ENCODE data around the gene WNT7B.

WNT7B gene

DNA sequence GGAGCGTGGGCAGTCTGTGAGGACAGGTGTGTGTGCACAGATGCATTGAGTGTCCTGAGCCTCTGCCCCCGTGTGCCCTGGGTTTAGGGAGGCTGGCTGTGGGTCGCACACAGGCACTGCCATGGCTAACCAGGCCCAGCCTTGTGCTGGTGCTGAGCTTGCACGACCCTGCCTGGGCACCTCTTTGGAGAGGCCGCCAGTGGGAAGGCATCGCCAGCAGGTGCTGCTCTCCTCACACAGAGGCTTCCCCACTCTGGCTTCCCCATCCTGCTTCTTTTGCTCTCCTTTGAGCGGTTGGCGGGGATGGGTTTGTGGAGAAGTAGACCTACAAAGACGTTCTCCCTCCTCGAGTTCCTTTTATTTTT is 4.1 kb downstream of the WNT7B start:
- no peak for TF ChIP-seq FOXK2 (IDR thresholded peaks at IDR 0.05)
- TF ChIP-seq L3MBTL2 (conservative IDR thresholded peaks at IDR 0.05): no peak
- no peak for TF ChIP-seq FOXM1 (IDR thresholded peaks at IDR 0.05; ENCODE audit: borderline replicate concordance)
- TF ChIP-seq LEF1 (IDR thresholded peaks at IDR 0.05; ENCODE audit: borderline replicate concordance): no peak
- TF ChIP-seq SUZ12 (IDR thresholded peaks at IDR 0.05): no peak
- no peak for TF ChIP-seq FOXA1 (IDR thresholded peaks at IDR 0.05)
- TF ChIP-seq BHLHE40 (IDR thresholded peaks at IDR 0.05; ENCODE audit: borderline replicate concordance): no peak
- TF ChIP-seq CTBP1 (IDR thresholded peaks at IDR 0.05; ENCODE audit: borderline replicate concordance): no peak
- no peak for TF ChIP-seq ELF4 (IDR thresholded peaks at IDR 0.05)
- TF ChIP-seq SP1 (IDR thresholded peaks at IDR 0.05): no peak
- no peak for TF ChIP-seq PKNOX1 (IDR thresholded peaks at IDR 0.05)
- no peak for TF ChIP-seq HDGF (IDR thresholded peaks at IDR 0.05; ENCODE audit: borderline replicate concordance)
- no peak for TF ChIP-seq ZNF384 (IDR thresholded peaks at IDR 0.05)
- no peak for TF ChIP-seq NFRKB (IDR thresholded peaks at IDR 0.05)
- no peak for TF ChIP-seq ARNT (IDR thresholded peaks at IDR 0.05)
- TF ChIP-seq TARDBP (IDR thresholded peaks at IDR 0.05): no peak
- DNase-seq (ENCODE audit: extremely low spot score): no peak
- ChIA-PET POLR2A (interaction anchor here (1.0 kb wide), 1 partner anchor 326 kb away, joined by 3 read pairs; no protein-coding TSS in a partner anchor), CTCF (interaction anchor here (0.5 kb wide), 1 partner anchor 196 kb away, joined by 3 read pairs; no protein-coding TSS in a partner anchor)

- DNase-seq (ENCODE audit: extremely low spot score): no peak
- CTCF ChIA-PET: interaction anchor here (0.6 kb wide), 1 partner anchor 394 kb away, joined by 3 read pairs; no protein-coding TSS in a partner anchor
- POLR2A ChIA-PET: interaction anchor here (1.0 kb wide), 1 partner anchor 325 kb away, joined by 3 read pairs; no protein-coding TSS in a partner anchor
- TF ChIP-seq CTBP1 (IDR thresholded peaks at IDR 0.05; ENCODE audit: borderline replicate concordance): no peak
- no peak for TF ChIP-seq L3MBTL2 (conservative IDR thresholded peaks at IDR 0.05)
- TF ChIP-seq ELF4 (IDR thresholded peaks at IDR 0.05): no peak
- TF ChIP-seq TARDBP (IDR thresholded peaks at IDR 0.05): no peak
- TF ChIP-seq SUZ12 (IDR thresholded peaks at IDR 0.05): no peak
- TF ChIP-seq ARNT (IDR thresholded peaks at IDR 0.05): no peak
- TF ChIP-seq LEF1 (IDR thresholded peaks at IDR 0.05; ENCODE audit: borderline replicate concordance): no peak
- no peak for TF ChIP-seq FOXK2 (IDR thresholded peaks at IDR 0.05)
- no peak for TF ChIP-seq PKNOX1 (IDR thresholded peaks at IDR 0.05)
- TF ChIP-seq HDGF (IDR thresholded peaks at IDR 0.05; ENCODE audit: borderline replicate concordance): no peak
- no peak for TF ChIP-seq BHLHE40 (IDR thresholded peaks at IDR 0.05; ENCODE audit: borderline replicate concordance)
- no peak for TF ChIP-seq SP1 (IDR thresholded peaks at IDR 0.05)
- TF ChIP-seq NFRKB (IDR thresholded peaks at IDR 0.05): no peak
- no peak for TF ChIP-seq FOXA1 (IDR thresholded peaks at IDR 0.05)
- no peak for TF ChIP-seq ZNF384 (IDR thresholded peaks at IDR 0.05)
- no peak for TF ChIP-seq FOXM1 (IDR thresholded peaks at IDR 0.05; ENCODE audit: borderline replicate concordance)
Observed at GRCh38 chr22:45972091-45972888, 4.7 kb downstream of the WNT7B start.

- no peak for DNase-seq (ENCODE audit: extremely low spot score)
- ChIA-PET CTCF (no interaction called here), POLR2A (no interaction called here)
- TF ChIP-seq TARDBP (IDR thresholded peaks at IDR 0.05): no peak
- TF ChIP-seq FOXM1 (IDR thresholded peaks at IDR 0.05; ENCODE audit: borderline replicate concordance): no peak
- no peak for TF ChIP-seq SP1 (IDR thresholded peaks at IDR 0.05)
- TF ChIP-seq CTBP1 (IDR thresholded peaks at IDR 0.05; ENCODE audit: borderline replicate concordance): no peak
- TF ChIP-seq FOXA1 (IDR thresholded peaks at IDR 0.05): no peak
- no peak for TF ChIP-seq ARNT (IDR thresholded peaks at IDR 0.05)
- TF ChIP-seq L3MBTL2 (conservative IDR thresholded peaks at IDR 0.05): no peak
- TF ChIP-seq BHLHE40 (IDR thresholded peaks at IDR 0.05; ENCODE audit: borderline replicate concordance): no peak
- no peak for TF ChIP-seq LEF1 (IDR thresholded peaks at IDR 0.05; ENCODE audit: borderline replicate concordance)
- no peak for TF ChIP-seq NFRKB (IDR thresholded peaks at IDR 0.05)
Observed at GRCh38 chr22:45971408-45972028, 5.4 kb downstream of the WNT7B start.

- ChIA-PET POLR2A (no interaction called here), CTCF (no interaction called here)
- no peak for DNase-seq (ENCODE audit: extremely low spot score)
- no peak for TF ChIP-seq BHLHE40 (IDR thresholded peaks at IDR 0.05; ENCODE audit: borderline replicate concordance)
- no peak for TF ChIP-seq NFRKB (IDR thresholded peaks at IDR 0.05)
- TF ChIP-seq FOXM1 (IDR thresholded peaks at IDR 0.05; ENCODE audit: borderline replicate concordance): no peak
- no peak for TF ChIP-seq LEF1 (IDR thresholded peaks at IDR 0.05; ENCODE audit: borderline replicate concordance)
- TF ChIP-seq ARNT (IDR thresholded peaks at IDR 0.05): no peak
- no peak for TF ChIP-seq SUZ12 (IDR thresholded peaks at IDR 0.05)
- no peak for TF ChIP-seq L3MBTL2 (conservative IDR thresholded peaks at IDR 0.05)
- no peak for TF ChIP-seq FOXK2 (IDR thresholded peaks at IDR 0.05)
- TF ChIP-seq TARDBP (IDR thresholded peaks at IDR 0.05): no peak
- no peak for TF ChIP-seq SP1 (IDR thresholded peaks at IDR 0.05)
- no peak for TF ChIP-seq CTBP1 (IDR thresholded peaks at IDR 0.05; ENCODE audit: borderline replicate concordance)
- no peak for TF ChIP-seq HDGF (IDR thresholded peaks at IDR 0.05; ENCODE audit: borderline replicate concordance)
Observed at GRCh38 chr22:45970705-45971407, 6.1 kb downstream of the WNT7B start.

DNA sequence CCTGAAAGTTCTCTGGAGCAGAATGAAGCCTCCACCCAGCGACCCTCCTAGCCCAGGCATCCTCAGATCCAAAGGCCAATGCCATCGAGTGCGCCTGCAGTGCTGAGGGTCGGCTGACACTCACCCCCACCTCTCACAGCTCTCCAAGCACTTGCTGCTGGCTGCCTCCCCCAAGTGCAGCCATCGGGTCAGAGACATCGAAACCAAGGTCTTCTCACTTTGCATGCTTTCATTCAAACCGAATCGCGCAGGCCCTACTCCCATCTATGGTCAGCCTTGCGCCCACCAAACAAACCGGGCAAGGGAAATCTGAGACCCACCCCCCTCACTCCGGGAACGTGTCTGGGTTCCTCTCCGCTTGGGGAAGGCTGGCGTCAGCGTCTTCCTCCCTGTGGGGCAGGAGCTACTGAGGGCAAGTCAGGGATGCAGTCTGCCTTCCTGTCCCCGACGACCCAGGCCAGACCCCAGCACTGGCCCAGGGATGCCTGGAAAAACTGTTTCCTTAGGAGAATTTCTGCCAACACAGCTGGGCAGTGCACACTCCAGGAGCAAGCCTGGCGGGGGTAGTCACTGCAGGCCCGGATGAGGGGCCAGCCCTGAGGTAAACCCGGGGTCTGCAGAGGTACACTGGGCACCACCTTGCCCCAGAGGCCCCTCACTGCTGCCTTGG is 7.0 kb downstream of the WNT7B start:
- ChIA-PET CTCF (interaction anchor here (0.5 to 2.0 kb wide), 3 partner anchors 33 to 436 kb away, joined by 3 to 5 read pairs (median 4); no protein-coding TSS in a partner anchor), POLR2A (no interaction called here)
- DNase-seq (ENCODE audit: extremely low spot score): no peak
- TF ChIP-seq SP1 (IDR thresholded peaks at IDR 0.05) (no peak), FOXK2 (IDR thresholded peaks at IDR 0.05) (no peak)

Data from HEK293T (cell line).